Measurements from ENCODE around the gene RIMS1. TPM values are rescaled to one million over a fixed set of nuclear protein-coding genes. Genes with fewer than 3 reads are reported as not detected.

The RIMS1 gene
- total and polyA plus RNA-seq, 2 of the 13 experiments (the other 11 are each of a cell fraction or from before 2014, with no cell fraction given): not detected

GRCh38 chr6:72413884-72414283, 527.5 kb downstream of the RIMS1 start (continued):
- TF ChIP-seq ZNF782 (CRISPR knock-in tag; IDR thresholded peaks at IDR 0.05; ENCODE audit: borderline replicate concordance): no peak
- no peak for TF ChIP-seq ASH2L (IDR thresholded peaks at IDR 0.05; ENCODE audit: insufficient read length, low read depth, low read length)
- 0 out of 2 replicates have a peak, but pooled peaks have one; percentile 9 for TF ChIP-seq BCL6 (CRISPR knock-in tag; IDR thresholded peaks at IDR 0.05)
- TF ChIP-seq TFDP2 (CRISPR knock-in tag; IDR thresholded peaks at IDR 0.05): no peak
- TF ChIP-seq ZNF564 (CRISPR knock-in tag; IDR thresholded peaks at IDR 0.05): no peak
- TF ChIP-seq HNF4G (IDR thresholded peaks at IDR 0.05; ENCODE audit: borderline replicate concordance, low read depth, low read length): 0 out of 2 replicates have a peak, but pooled peaks have one; percentile 34
- TF ChIP-seq HNF4G (CRISPR knock-in tag; IDR thresholded peaks at IDR 0.05; ENCODE audit: borderline replicate concordance, low read depth): peak; percentile 53; the same call in 1 of the 2 replicates
- TF ChIP-seq FOSL2 (CRISPR knock-in tag; IDR thresholded peaks at IDR 0.05): peak; percentile 53
- TF ChIP-seq, protein P1, sequence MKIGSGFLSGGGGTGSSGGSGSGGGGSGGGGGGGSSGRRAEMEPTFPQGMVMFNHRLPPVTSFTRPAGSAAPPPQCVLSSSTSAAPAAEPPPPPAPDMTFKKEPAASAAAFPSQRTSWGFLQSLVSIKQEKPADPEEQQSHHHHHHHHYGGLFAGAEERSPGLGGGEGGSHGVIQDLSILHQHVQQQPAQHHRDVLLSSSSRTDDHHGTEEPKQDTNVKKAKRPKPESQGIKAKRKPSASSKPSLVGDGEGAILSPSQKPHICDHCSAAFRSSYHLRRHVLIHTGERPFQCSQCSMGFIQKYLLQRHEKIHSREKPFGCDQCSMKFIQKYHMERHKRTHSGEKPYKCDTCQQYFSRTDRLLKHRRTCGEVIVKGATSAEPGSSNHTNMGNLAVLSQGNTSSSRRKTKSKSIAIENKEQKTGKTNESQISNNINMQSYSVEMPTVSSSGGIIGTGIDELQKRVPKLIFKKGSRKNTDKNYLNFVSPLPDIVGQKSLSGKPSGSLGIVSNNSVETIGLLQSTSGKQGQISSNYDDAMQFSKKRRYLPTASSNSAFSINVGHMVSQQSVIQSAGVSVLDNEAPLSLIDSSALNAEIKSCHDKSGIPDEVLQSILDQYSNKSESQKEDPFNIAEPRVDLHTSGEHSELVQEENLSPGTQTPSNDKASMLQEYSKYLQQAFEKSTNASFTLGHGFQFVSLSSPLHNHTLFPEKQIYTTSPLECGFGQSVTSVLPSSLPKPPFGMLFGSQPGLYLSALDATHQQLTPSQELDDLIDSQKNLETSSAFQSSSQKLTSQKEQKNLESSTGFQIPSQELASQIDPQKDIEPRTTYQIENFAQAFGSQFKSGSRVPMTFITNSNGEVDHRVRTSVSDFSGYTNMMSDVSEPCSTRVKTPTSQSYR (CRISPR knock-in tag; IDR thresholded peaks at IDR 0.05; ENCODE audit: borderline replicate concordance): no peak
- no peak for TF ChIP-seq CHD4 (IDR thresholded peaks at IDR 0.05; ENCODE audit: borderline replicate concordance, low read length)
- no peak for TF ChIP-seq ZNF558 (CRISPR knock-in tag; IDR thresholded peaks at IDR 0.05; ENCODE audit: borderline replicate concordance)
- no peak for TF ChIP-seq ZNF337 (CRISPR knock-in tag; IDR thresholded peaks at IDR 0.05; ENCODE audit: borderline replicate concordance, low read depth)
- no peak for TF ChIP-seq MIER3 (CRISPR knock-in tag; IDR thresholded peaks at IDR 0.05; ENCODE audit: borderline replicate concordance)
- TF ChIP-seq GATAD2A (CRISPR knock-in tag; IDR thresholded peaks at IDR 0.05): peak; percentile 49; the same call in 1 of the 2 replicates
- no peak for TF ChIP-seq ZNF235 (CRISPR knock-in tag; IDR thresholded peaks at IDR 0.05; ENCODE audit: borderline replicate concordance)
- TF ChIP-seq SOX13 (IDR thresholded peaks at IDR 0.05): no peak
- peak in 1 of 2 experiments; percentile 27; a peak in 1 of 4 replicates for TF ChIP-seq SOX13 (CRISPR knock-in tag; conservative IDR thresholded peaks at IDR 0.05 in 1 of 2, IDR thresholded peaks at IDR 0.05 in 1 of 2)
- TF ChIP-seq, protein P2, sequence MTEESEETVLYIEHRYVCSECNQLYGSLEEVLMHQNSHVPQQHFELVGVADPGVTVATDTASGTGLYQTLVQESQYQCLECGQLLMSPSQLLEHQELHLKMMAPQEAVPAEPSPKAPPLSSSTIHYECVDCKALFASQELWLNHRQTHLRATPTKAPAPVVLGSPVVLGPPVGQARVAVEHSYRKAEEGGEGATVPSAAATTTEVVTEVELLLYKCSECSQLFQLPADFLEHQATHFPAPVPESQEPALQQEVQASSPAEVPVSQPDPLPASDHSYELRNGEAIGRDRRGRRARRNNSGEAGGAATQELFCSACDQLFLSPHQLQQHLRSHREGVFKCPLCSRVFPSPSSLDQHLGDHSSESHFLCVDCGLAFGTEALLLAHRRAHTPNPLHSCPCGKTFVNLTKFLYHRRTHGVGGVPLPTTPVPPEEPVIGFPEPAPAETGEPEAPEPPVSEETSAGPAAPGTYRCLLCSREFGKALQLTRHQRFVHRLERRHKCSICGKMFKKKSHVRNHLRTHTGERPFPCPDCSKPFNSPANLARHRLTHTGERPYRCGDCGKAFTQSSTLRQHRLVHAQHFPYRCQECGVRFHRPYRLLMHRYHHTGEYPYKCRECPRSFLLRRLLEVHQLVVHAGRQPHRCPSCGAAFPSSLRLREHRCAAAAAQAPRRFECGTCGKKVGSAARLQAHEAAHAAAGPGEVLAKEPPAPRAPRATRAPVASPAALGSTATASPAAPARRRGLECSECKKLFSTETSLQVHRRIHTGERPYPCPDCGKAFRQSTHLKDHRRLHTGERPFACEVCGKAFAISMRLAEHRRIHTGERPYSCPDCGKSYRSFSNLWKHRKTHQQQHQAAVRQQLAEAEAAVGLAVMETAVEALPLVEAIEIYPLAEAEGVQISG (CRISPR knock-in tag; IDR thresholded peaks at IDR 0.05): 0 out of 2 replicates have a peak, but pooled peaks have one; percentile 23
- no peak for TF ChIP-seq ZFP37 (CRISPR knock-in tag; IDR thresholded peaks at IDR 0.05; ENCODE audit: borderline replicate concordance)
- peak; percentile 32; the same call in 1 of the 2 replicates for TF ChIP-seq ZNF292 (CRISPR knock-in tag; IDR thresholded peaks at IDR 0.05; ENCODE audit: borderline replicate concordance, low read depth)
- TF ChIP-seq ZNF282 (IDR thresholded peaks at IDR 0.05; ENCODE audit: partially characterized antibody): no peak
- TF ChIP-seq HES4 (CRISPR knock-in tag; IDR thresholded peaks at IDR 0.05; ENCODE audit: borderline replicate concordance): no peak
- 0 out of 2 replicates have a peak, but pooled peaks have one; percentile 14 for TF ChIP-seq ZMYM4 (CRISPR knock-in tag; IDR thresholded peaks at IDR 0.05)
- TF ChIP-seq ZNF703 (CRISPR knock-in tag; IDR thresholded peaks at IDR 0.05; ENCODE audit: borderline replicate concordance): no peak
- 0 out of 2 replicates have a peak, but pooled peaks have one; percentile 42 for TF ChIP-seq FOXO1 (CRISPR knock-in tag; IDR thresholded peaks at IDR 0.05)

Data from HepG2 (cell line).